Type B pancreatic cell (in vitro differentiated cells): Measurements from ENCODE around the gene DPP8. TPM values are rescaled to one million over a fixed set of nuclear protein-coding genes. Genes with fewer than 3 reads are reported as not detected.

Experiments used
- DNase-seq: peaks from one replicate; pipeline ENCODE4 v3.0.0; 2021; ENCODE audit warnings: mixed read lengths; ENCODE audit not compliant: unreplicated experiment; ENCODE audit errors: extremely low spot score
- H3K27ac Mint-ChIP-seq: 2 replicates; pipeline ENCODE4 v1.8.0; 2021; ENCODE audit warnings: mild to moderate bottlenecking, mixed read lengths
- H3K27me3 Mint-ChIP-seq: 2 replicates; pipeline ENCODE4 v1.8.0; 2021; ENCODE audit warnings: mixed read lengths
- H3K36me3 Mint-ChIP-seq: 2 replicates; pipeline ENCODE4 v1.8.0; 2021; ENCODE audit warnings: mixed read lengths
- H3K4me1 Mint-ChIP-seq: one replicate; pipeline ENCODE4 v1.8.0; 2021; ENCODE audit warnings: mixed read lengths; ENCODE audit not compliant: unreplicated experiment
- H3K4me3 Mint-ChIP-seq: 2 replicates; pipeline ENCODE4 v1.8.0; 2021; ENCODE audit warnings: mild to moderate bottlenecking, mixed read lengths
- H3K9me3 Mint-ChIP-seq: 2 replicates; pipeline ENCODE4 v1.8.0; 2021; ENCODE audit warnings: mixed read lengths
- CTCF ChIP-seq: fragments of 200-600 bp; sonication (generic); conservative IDR thresholded peaks from 2 replicates; pipeline ENCODE4 v1.5.0; 2021; ENCODE audit warnings: antibody characterized with exemption, mild to moderate bottlenecking
- total RNA-seq: library from RNA; stranded (reverse); gene quantifications from 2 replicates; pipeline ENCODE4 v1.2.1, GENCODE V29; 2021; ENCODE audit warnings: low replicate concordance

Gene DPP8
- total RNA-seq, 1 donor from 2014 or later, result 25.0 TPM

- no peak for DNase-seq
- Mint-ChIP-seq H3K4me3 (no peak overlapping the region), H3K4me1 (peaks cover 8% of the 10 kb centered on the region), H3K27ac (no peak overlapping the region), H3K36me3 (no peaks in the 10 kb centered on the region), H3K9me3 (no peaks in the 10 kb centered on the region), H3K27me3 (no peaks in the 10 kb centered on the region)
- TF ChIP-seq CTCF, result no peak
Measured at GRCh38 chr15:65521350-65521749, 3.9 kb upstream of the DPP8 start.

- H3K27me3 Mint-ChIP-seq, result no peaks in the 10 kb centered on the region
- H3K4me1 Mint-ChIP-seq, result peaks cover 14% of the 10 kb centered on the region
- no peak overlapping the region for H3K27ac Mint-ChIP-seq
- DNase-seq, result no peak
- peak overlapping the region; percentile 55 for H3K4me3 Mint-ChIP-seq
- no peak for TF ChIP-seq CTCF
- no peaks in the 10 kb centered on the region for H3K36me3 Mint-ChIP-seq
- H3K9me3 Mint-ChIP-seq, result no peaks in the 10 kb centered on the region
Measured at GRCh38 chr15:65518633-65519285, 1.3 kb upstream of the DPP8 start.

GRCh38 chr15:65517866-65518207 is 348 bp upstream of the DPP8 start:
- Mint-ChIP-seq H3K36me3 (no peaks in the 10 kb centered on the region), H3K27ac (peak overlapping the region; percentile 87), H3K9me3 (no peaks in the 10 kb centered on the region), H3K4me1 (peaks cover 14% of the 10 kb centered on the region), H3K27me3 (no peaks in the 10 kb centered on the region), H3K4me3 (peak overlapping the region; percentile 92)
- DNase-seq, result no peak
- TF ChIP-seq CTCF, result no peak

DNA sequence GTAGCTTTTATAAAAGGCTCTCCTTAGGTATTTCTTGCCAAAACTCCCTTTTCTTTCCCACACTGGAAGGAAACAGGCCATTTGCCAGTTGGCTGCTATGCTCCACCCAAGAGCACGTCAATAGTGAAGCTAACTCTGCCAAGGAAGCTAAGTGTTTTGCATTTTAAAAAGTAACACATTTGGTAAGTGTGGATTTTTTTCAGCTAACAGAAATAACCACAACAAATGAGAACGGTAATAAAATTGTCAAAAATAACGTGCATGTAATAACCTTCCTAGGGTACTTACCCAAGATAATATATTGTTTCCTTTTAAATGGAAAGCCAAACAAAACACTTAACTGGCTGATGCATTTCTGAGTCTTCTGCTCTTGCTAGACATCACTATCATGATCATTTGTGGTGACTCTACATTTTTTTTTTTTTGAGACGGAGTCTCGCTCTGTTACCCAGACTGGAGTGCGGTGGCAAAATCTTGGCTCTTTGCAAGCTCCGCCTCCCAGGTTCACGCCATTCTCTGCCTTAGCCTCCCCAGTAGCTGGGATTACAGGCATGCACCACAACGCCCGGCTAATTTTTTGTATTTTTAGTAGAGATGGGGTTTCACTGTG is 4.6 kb downstream of the DPP8 start:
- Mint-ChIP-seq H3K4me3 (no peak overlapping the region), H3K4me1 (peaks cover 14% of the 10 kb centered on the region), H3K9me3 (no peaks in the 10 kb centered on the region), H3K27me3 (no peaks in the 10 kb centered on the region), H3K27ac (no peak overlapping the region), H3K36me3 (peaks cover 14% of the 10 kb centered on the region)
- no peak for TF ChIP-seq CTCF
- no peak for DNase-seq

DNA sequence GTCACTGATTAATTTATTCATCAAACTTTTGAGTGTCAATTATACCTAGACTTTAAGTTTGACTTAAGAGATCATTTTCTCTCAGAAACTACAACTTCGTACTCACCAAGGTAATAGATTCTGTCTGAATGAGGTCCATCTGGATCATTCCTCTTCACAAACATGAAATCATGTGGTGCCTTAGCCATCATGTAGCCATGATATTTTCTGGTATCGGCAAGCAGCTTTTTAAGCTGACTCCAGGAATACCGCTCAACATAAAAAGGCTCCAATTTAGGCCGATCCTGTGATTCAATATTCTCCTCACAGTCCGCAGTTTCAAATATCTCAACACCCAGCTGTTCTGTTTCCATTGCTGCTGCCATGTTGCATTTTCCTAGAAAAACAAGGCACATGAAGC is 5.3 kb downstream of the DPP8 start:
- Mint-ChIP-seq H3K9me3 (no peaks in the 10 kb centered on the region), H3K27me3 (no peaks in the 10 kb centered on the region), H3K4me3 (no peak overlapping the region), H3K27ac (no peak overlapping the region), H3K36me3 (peaks cover 14% of the 10 kb centered on the region), H3K4me1 (peaks cover 10% of the 10 kb centered on the region)
- TF ChIP-seq CTCF, result no peak
- DNase-seq, result no peak
